Activated CD4-positive, alpha-beta T cell treated with anti-CD3 and anti-CD28 coated beads, Interleukin-2, Interleukin-4, amounts not matched to agents 100 ng/mL and 50 ng/mL, durations not matched to agents 16 hours and 8 hours (primary cell): ENCODE data around the gene DROSHA.
"Not testable (repeated sequence)": the region's sequence is repeated elsewhere in the genome, so short reads cannot be mapped to it uniquely, and the experiment has no call there.

Experiments
- DNase-seq: peaks from one replicate; pipeline ENCODE4 v3.0.0-alpha.2; 2020; ENCODE audit warnings: low spot score

Gene DROSHA, protein sequence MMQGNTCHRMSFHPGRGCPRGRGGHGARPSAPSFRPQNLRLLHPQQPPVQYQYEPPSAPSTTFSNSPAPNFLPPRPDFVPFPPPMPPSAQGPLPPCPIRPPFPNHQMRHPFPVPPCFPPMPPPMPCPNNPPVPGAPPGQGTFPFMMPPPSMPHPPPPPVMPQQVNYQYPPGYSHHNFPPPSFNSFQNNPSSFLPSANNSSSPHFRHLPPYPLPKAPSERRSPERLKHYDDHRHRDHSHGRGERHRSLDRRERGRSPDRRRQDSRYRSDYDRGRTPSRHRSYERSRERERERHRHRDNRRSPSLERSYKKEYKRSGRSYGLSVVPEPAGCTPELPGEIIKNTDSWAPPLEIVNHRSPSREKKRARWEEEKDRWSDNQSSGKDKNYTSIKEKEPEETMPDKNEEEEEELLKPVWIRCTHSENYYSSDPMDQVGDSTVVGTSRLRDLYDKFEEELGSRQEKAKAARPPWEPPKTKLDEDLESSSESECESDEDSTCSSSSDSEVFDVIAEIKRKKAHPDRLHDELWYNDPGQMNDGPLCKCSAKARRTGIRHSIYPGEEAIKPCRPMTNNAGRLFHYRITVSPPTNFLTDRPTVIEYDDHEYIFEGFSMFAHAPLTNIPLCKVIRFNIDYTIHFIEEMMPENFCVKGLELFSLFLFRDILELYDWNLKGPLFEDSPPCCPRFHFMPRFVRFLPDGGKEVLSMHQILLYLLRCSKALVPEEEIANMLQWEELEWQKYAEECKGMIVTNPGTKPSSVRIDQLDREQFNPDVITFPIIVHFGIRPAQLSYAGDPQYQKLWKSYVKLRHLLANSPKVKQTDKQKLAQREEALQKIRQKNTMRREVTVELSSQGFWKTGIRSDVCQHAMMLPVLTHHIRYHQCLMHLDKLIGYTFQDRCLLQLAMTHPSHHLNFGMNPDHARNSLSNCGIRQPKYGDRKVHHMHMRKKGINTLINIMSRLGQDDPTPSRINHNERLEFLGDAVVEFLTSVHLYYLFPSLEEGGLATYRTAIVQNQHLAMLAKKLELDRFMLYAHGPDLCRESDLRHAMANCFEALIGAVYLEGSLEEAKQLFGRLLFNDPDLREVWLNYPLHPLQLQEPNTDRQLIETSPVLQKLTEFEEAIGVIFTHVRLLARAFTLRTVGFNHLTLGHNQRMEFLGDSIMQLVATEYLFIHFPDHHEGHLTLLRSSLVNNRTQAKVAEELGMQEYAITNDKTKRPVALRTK (N-terminal part only)

DNA sequence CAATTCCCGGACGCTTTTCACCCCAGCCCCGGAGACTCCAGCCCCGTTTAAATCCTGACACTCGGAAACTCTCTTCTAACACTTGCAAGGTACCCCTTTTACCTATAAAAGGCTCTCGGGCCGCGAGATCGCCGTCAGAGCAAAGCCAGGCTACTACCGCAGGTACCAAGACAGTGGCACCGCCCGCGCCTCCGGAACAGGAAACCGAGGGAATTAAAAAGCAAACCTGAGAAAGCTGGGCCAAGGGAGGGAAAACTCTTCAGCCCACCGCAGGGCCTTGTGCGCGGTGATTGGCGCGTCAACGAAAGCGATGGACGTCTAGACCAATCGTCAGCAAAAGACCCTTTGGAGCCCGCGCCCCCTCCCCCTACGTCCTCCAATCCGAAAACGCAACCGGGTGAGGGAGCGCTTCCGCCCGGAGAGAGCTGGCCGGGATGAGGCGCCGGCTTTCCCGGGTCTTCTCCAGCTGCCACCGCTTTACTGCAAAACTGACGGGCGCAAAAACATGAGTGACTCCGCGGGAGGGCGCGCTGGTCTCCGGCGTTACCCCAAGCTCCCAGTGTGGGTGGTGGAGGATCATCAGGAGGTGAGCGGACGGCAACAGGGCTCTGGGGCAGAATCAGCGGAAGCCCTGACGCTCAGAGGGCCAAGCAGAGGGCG lies at the start of gene DROSHA, which contains the start of gene C5orf22:
DROSHA (minus strand) TSS at position 206 of the 660 bp plus-strand sequence. CDS start 3,034 bp downstream, outside the sequence.
C5orf22 (plus strand) TSS at position 414 of the 660 bp plus-strand sequence; CDS start at position 506, 92 bp downstream.
- DNase-seq, result peak; percentile 96

DNA sequence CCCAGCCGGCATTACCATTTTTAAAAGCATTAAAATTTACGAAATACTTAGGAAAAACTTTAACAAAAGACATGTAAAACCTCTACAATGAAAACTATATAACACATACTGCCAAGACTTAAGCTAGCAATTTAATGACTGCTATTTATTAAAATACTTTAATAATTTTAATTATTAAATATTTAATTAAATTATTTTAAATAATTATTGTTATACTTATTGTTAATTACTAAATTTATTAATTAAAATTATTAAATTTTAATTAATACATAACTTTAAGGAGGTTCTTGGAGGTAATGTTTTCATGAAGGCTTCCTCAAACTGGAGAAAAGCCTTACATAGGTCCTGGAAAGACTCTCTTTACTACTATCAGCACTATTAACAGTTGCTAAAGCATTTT lies 47.7 kb upstream of the DROSHA start:
- DNase-seq, result no peak

DNA sequence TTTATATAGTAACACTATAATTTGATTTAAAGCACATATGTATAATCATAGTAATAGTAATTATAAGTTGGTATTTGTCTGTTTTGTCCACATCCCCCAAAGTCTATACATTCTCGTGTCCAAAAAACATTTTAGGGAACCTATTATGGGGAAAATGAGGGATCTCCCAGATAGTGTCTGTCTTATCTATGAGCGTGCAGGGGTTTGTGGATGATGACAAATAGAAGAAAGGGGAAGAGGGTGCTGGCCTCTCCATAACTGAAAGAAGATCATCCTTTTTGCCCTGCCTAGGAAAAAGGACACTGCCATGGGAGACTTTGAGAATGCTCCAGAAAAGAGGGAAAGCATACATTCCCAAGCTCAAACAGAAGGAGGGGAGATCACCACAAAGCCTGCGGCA lies 45.5 kb upstream of the DROSHA start:
- no peak for DNase-seq

DNA sequence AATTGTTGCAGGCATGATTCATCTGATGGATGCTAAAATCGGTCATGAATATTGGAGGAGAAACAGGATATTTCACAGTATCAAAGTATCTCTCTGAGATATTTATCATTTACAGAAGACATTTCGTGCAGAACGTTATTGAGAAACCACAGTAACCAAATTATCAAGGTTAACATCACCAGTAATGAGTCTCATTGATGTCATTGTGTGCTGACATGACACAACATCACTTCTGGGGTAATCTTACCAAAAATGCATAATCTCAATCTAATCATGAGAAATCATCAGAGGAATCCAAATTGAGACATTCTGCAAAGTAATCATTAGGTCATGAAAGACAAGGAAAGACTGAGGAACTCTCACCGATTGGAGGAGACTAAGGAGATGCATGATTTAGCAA lies 42.9 kb upstream of the DROSHA start:
- DNase-seq, result no peak

DNA sequence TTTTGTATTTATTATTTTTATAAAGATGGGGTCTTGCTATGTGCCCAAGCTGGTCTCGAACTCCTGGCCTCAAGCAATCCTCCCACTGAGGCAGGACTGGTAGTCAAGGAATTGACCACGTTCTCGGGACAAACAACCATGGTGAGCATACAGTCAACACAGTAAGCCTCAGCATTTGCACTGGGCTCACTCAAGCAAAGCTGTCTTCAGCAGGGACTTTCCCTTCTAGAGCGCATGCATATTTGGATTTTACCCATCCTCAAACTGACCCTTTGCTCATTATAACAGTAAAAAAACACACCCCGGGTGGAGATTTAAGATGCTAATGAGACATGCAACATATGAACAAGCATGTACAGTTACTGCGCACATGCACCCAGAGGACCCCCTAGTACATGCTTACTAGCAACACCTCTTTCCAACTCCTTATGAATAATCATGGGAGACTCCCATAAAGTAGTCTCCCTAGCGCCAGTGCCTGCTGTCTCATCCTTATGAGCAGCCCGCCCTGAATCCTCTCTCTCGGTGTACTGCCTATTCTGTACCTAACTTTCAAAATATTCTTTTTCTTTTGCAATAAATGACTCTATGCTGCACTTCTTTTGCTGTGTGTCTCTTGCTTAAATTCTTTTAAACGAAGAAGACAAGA lies 41.7 kb upstream of the DROSHA start:
- no peak for DNase-seq

DNA sequence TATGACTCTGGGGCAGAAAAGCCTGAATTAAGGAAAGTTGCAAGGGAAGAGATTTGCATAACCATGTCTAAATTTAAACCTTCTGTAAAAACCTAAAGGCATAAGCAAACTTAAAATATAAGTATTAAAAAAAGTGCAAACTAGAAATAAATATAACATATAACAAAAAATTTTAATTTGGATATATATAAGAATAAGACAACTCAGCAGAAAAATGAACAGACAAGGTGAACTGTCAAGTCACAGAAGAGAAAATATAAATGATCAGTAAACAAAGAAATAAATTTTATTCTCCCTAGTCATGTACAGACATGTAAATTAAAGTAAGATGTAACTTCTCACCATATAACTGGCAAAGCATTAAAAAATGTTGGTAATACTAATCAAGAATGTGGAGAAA lies 37.2 kb upstream of the DROSHA start:
- DNase-seq, result no peak

DNA sequence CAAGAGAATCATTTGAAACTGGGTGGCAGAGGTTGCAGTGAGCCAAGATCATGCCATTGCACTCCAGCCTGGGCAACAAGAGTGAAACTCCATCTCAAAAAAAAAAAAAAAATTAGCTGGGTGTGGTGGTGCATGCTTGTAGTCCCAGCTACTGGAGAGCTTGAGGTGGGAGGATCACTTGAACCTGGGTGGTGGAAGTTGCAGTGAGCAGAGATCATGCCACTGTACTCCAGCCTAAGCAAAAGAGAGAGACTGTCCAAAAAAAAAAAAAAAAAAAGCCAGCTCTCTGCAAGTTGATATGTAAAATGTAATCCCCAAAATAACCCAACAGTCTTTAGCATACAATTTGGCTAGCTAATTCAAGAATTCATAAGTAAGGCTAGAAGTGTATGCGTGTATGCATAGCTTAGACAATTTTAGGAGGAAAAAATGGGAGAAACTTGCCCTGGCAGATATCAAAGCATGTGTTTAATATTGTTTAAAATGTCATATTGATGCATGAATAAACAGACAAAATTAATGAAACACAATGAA lies 36.5 kb upstream of the DROSHA start:
- no peak for DNase-seq

DNA sequence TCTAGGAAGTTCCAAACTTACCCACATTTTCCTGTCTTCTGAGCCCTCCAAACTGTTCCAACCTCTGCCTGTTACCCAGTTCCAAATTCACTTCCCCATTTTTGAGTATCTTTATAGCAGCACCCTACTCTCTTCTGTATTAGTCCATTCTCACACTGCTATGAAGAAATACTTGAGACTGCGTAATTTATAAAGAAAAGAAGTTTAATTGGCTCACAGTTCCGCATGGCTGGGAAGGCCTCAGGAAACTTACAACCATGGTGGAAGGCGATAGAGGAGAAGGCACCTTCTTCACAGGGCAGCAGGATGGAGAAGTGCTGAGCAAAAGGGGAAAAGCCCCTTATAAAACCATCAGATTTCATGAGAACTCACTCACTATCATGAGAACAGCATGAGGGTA lies 34.5 kb upstream of the DROSHA start:
- DNase-seq, result not testable (repeated sequence)

DNA sequence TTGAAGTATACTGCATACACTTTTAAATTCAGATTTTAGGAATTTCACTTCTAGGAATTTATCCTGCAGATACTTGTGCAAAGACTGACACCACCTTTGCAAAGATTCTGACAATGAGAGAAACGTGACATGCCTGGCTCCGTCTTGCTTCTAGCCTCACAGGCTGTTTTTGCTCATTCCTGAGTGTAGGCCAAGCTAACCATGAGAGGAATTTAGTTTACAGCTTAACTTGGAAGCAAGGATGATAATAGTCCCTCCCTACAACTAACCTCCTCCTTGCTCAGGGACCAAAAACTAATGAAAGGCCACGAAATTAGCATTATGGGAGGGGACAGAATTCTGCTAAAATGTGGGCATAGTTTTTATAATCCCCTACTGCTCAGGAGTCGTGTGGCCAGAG lies 31.3 kb upstream of the DROSHA start:
- no peak for DNase-seq

DNA sequence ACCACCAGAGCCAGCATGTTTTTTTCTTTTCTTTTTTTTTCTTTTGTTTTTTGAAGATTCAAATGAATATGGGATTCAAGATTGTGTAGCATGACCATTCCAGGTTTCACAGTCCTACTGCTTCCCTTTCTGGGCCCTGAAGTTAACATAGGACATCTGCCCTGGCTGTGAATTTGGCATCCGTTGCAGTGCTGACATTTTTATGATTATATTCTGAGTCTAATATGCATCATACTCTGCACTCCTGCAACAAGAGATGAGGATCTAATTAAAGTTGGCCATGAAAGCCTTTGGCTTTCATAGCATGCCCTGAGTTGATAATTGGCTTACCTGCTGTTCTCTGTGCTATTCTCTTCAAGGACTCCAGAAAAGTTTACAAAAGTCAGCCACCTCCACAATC lies 30.1 kb upstream of the DROSHA start:
- no peak for DNase-seq

DNA sequence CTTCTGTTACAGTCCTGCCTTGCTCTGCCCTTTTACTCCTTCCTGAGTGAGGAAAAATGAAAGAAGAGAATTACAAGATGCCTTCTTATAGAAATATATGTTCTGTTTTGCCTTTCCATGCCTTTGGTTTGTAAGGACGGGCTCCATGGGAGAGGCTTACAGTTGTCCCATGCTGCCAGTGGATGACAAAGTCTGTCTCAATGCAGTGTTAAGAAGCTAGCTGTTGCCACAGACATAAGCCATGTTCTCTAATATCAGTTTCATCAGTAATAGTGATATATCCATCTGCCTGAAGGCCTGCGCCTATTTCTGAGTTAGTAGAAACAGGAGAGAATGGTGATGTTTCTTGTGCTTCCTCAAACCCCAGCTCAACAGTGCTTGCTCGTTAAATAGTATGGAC lies 28.0 kb upstream of the DROSHA start:
- DNase-seq, result no peak

DNA sequence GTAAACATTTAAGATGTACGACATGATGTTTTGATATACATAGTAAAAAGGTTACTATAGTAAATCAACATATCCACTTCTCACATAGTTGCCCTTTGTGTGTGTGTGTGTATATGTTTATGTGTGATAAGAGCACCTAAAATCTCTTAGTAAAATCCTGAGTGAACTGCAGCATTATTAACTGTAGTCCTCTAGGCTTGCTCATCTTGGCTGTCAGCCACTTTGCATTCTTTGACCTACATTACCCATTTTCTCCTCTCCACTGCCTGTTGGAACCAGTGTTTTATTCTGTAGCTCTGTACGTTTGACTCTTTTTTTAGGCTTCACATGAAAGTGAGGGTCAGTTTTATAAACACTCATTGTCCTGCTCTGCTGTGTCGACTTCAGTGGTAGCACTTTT lies 24.6 kb upstream of the DROSHA start:
- no peak for DNase-seq

DNA sequence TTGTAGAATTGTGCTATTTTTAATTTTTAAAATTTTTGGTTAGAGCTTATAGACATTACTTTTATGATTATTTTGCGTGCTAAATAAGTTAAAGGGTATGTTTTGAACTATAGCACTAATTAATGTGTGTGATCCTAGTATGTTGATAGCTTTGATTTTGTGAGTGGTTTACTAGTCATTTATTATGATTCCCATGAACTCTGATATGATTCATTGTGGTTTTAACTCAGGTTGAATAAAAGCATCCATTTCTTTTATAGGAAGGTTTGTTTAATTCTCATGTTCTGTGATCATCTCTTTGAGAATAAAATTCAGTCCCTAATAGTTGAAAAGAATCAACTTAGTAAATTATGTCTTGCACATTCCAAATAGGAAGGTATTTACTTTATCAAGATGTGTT lies 22.7 kb upstream of the DROSHA start:
- no peak for DNase-seq

DNA sequence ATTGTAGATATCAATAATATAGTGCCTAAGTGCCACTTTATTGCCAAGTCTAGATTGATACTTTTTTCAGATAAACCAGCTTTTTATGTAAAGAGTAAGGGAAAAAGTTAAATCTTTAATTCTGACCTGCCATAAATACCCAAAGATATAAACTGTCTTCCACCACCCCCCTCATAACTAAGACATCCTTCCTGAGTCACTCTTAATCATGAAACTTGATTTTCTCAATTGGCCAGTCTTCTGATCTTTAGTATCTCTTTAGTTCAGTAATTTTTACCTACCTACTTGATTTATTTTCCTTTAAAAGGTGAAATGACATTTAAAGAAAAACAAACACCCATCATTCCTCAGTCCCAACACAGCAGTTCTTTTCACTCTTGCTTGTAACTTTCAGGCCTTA lies 22.0 kb upstream of the DROSHA start:
- no peak for DNase-seq

DNA sequence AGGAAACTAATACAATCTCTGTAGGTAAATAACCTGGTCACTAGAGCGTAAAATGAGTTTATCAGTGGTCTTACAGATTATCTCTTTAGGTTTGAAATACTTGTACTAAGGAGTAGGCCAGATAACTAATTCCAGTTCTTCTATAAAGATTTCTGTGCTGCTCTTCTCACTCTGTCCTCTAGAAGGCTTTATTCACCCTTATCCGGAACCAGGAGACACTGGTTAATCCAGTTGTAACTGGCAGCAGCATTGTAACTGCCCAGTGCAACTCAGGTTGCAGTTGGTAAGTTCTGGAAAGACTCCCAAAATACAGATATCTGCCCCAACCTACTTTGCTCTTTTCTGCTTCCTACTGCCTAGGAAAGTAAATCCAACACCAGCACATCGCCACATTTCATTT lies 20.0 kb upstream of the DROSHA start:
- no peak for DNase-seq

DNA sequence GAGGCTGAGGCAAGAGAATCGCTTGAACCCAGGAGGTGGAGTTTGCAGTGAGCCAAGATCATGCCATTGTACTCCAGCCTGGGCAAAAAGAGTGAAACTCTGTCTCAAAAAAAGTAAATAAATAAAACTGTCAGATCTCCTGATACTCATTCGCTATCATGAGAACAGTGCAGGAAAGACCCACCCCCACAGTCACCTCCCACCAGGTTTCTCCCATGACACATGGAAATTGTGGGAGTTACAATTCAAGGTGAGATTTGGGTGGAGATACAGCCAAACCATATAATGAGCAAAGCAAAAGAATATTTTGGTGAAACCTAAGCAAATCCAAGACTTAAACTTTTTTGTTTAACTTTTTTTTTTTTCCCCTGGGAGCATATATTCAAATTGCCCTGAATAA lies 17.2 kb upstream of the DROSHA start:
- not testable (repeated sequence) for DNase-seq

DNA sequence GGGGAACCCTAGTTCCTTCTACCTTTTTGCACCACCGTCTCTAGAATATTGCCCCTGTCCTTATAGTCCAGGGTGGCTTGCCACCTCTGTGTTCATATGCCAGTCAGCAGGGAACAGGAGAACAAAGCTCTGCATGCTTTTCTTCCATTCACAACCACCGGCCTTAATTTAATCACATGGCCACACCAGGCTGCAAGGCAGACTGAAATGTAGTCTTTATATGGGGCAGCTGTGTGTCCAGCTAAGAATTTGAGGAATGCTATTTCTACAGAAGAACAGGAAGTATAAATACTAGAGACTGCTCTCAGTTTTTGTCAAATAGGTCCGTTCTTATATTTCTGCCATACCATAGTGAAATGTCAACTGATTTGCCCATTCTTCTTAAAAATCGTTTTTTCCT lies 6.0 kb upstream of the DROSHA start:
- DNase-seq, result no peak

DNA sequence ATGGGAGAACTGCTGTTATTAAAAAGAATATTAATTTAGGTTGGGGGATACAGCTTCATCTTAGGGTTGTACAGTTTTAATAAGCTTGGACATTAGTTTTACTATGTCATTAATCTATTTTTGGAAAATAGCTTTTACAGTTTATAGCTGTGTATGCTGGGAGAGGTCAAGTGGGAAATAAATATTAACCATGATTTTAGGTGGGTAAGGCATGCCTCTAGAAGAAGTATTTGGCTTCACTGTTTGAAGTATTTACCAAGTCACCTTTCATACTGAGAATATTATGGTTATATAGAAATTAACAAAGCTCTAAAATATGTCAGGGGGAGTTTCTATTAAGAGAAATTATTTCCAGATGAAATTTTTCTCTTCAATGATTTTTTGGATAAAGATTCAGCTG lies 5.5 kb upstream of the DROSHA start:
- no peak for DNase-seq

DNA sequence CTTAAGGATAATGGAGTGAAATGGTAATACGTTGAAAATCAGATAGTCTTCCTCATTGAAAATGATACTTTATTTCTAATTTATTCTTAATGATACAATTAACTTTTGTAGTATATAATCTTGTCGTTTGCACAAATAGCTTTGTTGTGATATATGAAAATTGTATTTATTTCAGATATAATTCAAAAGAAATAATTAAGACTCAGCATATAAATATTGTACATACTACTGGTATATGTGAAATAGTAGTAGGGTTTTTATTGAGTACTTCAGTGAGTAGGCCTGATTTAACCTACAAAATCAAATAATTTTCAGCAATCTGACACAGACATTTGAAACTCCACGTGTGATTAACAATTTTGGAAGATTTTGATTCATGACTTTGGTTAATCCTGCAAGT lies 5.0 kb upstream of the DROSHA start:
- no peak for DNase-seq

DNA sequence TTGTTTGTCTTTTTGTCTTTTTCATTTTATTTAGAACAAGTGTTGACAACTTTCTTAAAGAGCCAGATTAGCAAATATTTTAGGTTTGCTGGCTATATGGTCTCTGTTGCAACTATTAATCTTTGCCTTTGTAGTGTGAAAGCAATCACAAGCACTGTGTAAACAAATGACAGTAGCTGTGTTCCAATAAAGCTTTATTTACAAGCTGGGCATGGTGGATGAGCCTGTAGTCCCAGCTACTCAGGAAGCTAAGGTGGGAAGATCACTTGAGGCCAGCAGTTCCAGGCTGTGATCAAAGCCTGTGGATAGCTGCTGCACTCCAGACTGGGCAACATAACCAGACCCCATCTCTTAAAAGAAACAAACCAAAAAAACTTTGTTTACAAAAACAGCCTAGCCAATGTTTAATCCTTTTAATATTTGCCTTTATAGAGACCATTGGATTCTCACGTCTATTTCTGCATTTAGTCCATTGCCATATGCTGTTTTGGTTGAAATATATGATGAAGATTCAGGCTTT lies 2.7 kb upstream of the DROSHA start:
- no peak for DNase-seq

DNA sequence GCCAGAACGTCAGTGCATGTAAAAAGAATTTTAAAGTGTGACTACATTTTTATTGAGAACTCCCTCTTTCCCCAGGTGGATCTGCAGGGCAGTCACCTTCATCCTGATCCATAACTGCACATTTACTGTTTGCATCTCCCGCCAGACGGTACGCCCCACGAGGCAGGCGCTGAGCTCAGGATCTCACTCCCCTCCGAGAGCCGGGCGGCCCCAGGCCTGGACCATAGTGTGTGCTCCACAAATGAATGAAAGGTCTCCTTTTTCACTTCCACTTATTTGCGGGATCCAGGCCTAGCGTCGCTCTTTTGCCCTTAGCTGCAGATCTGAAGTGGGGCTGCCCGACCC lies 378 bp downstream of the DROSHA start:
- peak; percentile 12 for DNase-seq
